Transverse colon (tissue), 3 donors: ENCODE measurements around the gene LYRM9.

ENCODE experiments used
- CTCF ChIP-seq, 5 experiments: fragments of 200-600 bp in 3 of 5; fragments of 450-650 bp in 2 of 5; sonication (generic) in 3 of 5; IDR thresholded peaks; 1 replicate in 2 of 5; 2 replicates in 3 of 5; pipeline ENCODE4 v1.5.1; 2016 to 2017; ENCODE audit warnings: antibody characterized with exemption in 5 of 5, inconsistent platforms in 3 of 5, mild to moderate bottlenecking in 2 of 5, moderate library complexity in 1 of 5
- POLR2A ChIP-seq: fragments of 450-650 bp; IDR thresholded peaks from one replicate; pipeline ENCODE4 v1.6.1; 2016; ENCODE audit warnings: antibody characterized with exemption, mild to moderate bottlenecking, moderate library complexity

DNA sequence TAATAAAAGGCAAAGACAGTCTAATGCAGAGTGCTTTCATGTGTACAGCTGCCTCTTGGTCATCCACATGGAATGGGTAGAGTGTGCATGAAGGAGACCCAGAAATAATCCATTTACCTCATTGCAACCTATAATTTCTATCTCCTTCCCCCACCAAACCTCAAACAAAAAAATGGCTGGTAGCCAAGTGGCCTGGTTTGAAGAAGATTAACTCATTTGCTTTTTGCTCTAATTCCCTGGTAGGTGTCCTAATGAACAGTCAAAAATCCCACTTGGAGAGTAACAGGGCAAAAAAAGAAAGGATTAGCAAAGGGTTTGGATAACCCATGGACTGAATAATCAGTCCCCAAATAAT is 13.0 kb upstream of the LYRM9 start:
- TF ChIP-seq POLR2A (no peak), CTCF (IDR thresholded peaks at IDR 0.05) (no peak)
